Endodermal cell (in vitro differentiated cells): Measurements from ENCODE around the gene L1TD1. TPM values are rescaled to one million over a fixed set of nuclear protein-coding genes. Genes with fewer than 3 reads are reported as not detected.
A peak's percentile ranks its signal among the peaks of the same experiment; 100 is the strongest.

Source experiments
- DNase-seq: peaks from one replicate; pipeline ENCODE4 v3.0.0-alpha.2; 2017
- H3K27ac ChIP-seq: 2 replicates; pipeline ENCODE4 v1.5.1; 2013; ENCODE audit warnings: mild to moderate bottlenecking, low read depth, low read length, moderate library complexity
- H3K27me3 ChIP-seq: 2 replicates; pipeline ENCODE4 v1.6.1; 2013; ENCODE audit warnings: mild to moderate bottlenecking, low read length, moderate library complexity; ENCODE audit not compliant: insufficient read depth, control insufficient read depth, poor library complexity, severe bottlenecking
- H3K36me3 ChIP-seq: 2 replicates; pipeline ENCODE4 v1.7.0; 2013; ENCODE audit warnings: mild to moderate bottlenecking, low read length, moderate library complexity; ENCODE audit not compliant: control insufficient read depth, insufficient read depth
- H3K4me1 ChIP-seq: one replicate; pipeline ENCODE4 v1.7.0; 2013; ENCODE audit warnings: low read length; ENCODE audit not compliant: control insufficient read depth, insufficient read depth
- H3K4me3 ChIP-seq: 2 replicates; pipeline ENCODE4 v1.5.1; 2013; ENCODE audit warnings: mild to moderate bottlenecking, low read length, moderate library complexity
- H3K9ac ChIP-seq: 2 replicates; pipeline ENCODE4 v1.6.1; 2013; ENCODE audit warnings: mild to moderate bottlenecking, low read length, moderate library complexity; ENCODE audit not compliant: poor library complexity, severe bottlenecking; ENCODE audit errors: extremely low read depth
- H3K9me3 ChIP-seq: 2 replicates; pipeline ENCODE4 v1.6.1; 2013; ENCODE audit warnings: mild to moderate bottlenecking, low read length, moderate library complexity; ENCODE audit not compliant: control insufficient read depth
- H3K27ac Mint-ChIP-seq: 2 replicates; pipeline ENCODE4 v1.8.0; 2020; ENCODE audit warnings: mixed read lengths
- H3K27me3 Mint-ChIP-seq: 2 replicates; pipeline ENCODE4 v1.8.0; 2021; ENCODE audit warnings: mild to moderate bottlenecking, mixed read lengths; ENCODE audit not compliant: insufficient read depth
- H3K36me3 Mint-ChIP-seq: 2 replicates; pipeline ENCODE4 v1.8.0; 2020; ENCODE audit warnings: low read depth, mixed read lengths
- H3K4me1 Mint-ChIP-seq: 2 replicates; pipeline ENCODE4 v1.8.0; 2020; ENCODE audit warnings: mixed read lengths
- H3K4me3 Mint-ChIP-seq: 2 replicates; pipeline ENCODE4 v1.8.0; 2020; ENCODE audit warnings: mild to moderate bottlenecking, moderate library complexity, mixed read lengths
- H3K9me3 Mint-ChIP-seq: 2 replicates; pipeline ENCODE4 v1.8.0; 2020; ENCODE audit warnings: mild to moderate bottlenecking, mixed read lengths
- CTCF ChIP-seq: fragments of 200-600 bp; sonication (generic); conservative IDR thresholded peaks from 2 replicates; pipeline ENCODE4 v1.5.0; 2021; ENCODE audit warnings: antibody characterized with exemption, mild to moderate bottlenecking
- WGBS, 2 experiments: methylation state at CpG; one replicate each; pipeline versions ENCODE4 v1.1.5 to v1.1.7; 2013; ENCODE audit warnings: missing lambda C conversion rate in 2 of 2, mixed read lengths in 1 of 2; ENCODE audit not compliant: insufficient coverage in 1 of 2, insufficient read length in 1 of 2; 5-methylcytosine and 5-hydroxymethylcytosine counted together
- total RNA-seq, 2 donors: library from RNA; stranded (reverse); fragmentation: NEBNext Ultra II Directional in 1 of 2; extraction: Animal tissue kit (Norgen Biotek cat#: 25700) in 1 of 2; gene quantifications; 2 replicates in 1 of 2; 3 replicates in 1 of 2; pipeline ENCODE4 v1.2.1, GENCODE V29; 2021

L1TD1 gene
- total RNA-seq, 2 donors from 2014 or later, result 66.7 to 200 TPM

DNA sequence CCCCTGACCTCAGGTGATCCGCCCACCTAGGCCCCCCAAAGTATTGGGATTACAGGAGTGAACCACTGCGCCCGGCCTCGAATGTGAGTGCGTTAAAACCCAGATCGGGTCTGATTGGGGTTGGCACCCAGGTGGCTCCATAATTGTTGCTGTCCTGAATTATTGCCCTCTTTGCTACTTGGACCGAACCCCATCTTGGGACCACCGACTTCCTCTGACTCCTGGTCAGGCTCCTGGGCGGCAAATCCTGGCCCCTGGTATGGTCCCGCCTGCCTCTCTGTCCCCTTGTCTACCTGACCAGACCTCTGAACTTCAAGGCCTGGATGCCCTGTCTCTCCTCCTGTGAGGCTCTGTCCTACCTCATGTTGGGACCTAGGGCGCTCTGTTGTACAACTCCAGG is 32.8 kb downstream of the L1TD1 start:
- H3K36me3 ChIP-seq, result peaks cover 41% of the 10 kb centered on the region
- H3K4me1 Mint-ChIP-seq, result peaks cover 12% of the 10 kb centered on the region
- H3K27ac ChIP-seq, result no peak overlapping the region
- H3K4me3 Mint-ChIP-seq, result no peak overlapping the region
- H3K9ac ChIP-seq, result no peak overlapping the region
- H3K4me3 ChIP-seq, result no peak overlapping the region
- H3K36me3 Mint-ChIP-seq, result peaks cover 42% of the 10 kb centered on the region
- H3K27me3 Mint-ChIP-seq, result no peaks in the 10 kb centered on the region
- TF ChIP-seq CTCF, result no peak
- no peak overlapping the region for H3K27ac Mint-ChIP-seq
- DNase-seq, result peak; percentile 17
- no peaks in the 10 kb centered on the region for H3K27me3 ChIP-seq
- no peaks in the 10 kb centered on the region for H3K9me3 ChIP-seq
- 81 to 88% methylated on average over 10 to 11 of the region's 11 CpGs for WGBS, 2 experiments
- H3K9me3 Mint-ChIP-seq, result no peaks in the 10 kb centered on the region
- H3K4me1 ChIP-seq, result no peaks in the 10 kb centered on the region

DNA sequence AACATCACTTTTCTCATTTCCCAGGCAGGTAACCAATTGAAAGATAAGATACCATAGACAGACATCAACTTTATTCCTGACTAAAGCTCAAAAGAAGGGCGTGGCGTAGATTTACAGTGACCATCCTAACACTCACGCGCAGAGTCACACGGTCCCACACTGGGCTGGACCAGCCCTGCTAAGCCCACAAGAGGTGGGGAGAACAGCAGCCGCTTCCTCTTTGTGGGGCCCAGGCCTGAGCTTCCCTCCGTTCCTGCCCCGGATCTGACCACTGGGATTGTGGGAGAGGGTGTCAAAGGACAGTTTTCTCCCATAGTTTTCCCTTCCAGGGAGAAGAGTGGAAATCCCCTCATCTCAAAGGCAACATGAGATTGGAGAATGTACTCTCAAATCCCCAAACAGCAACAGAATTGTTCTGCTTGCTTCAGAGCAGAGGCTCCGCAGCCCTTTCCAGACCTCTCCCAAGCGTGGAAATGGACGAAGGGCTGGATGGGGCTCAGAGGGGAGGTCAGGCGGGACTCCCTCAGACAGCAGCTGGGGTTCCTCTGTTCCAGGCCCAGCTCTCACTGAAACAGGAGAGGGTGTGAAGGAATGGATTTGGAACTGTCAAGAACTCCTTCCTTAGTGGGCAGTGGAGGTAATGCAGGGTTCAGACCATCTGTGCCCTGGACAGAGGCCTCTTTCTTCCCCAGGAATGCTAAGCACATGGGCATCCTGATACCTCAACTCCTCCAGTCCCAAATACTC is 33.7 kb downstream of the L1TD1 start:
- no peaks in the 10 kb centered on the region for H3K9me3 Mint-ChIP-seq
- no peaks in the 10 kb centered on the region for H3K4me1 ChIP-seq
- H3K9ac ChIP-seq, result no peak overlapping the region
- no peaks in the 10 kb centered on the region for H3K9me3 ChIP-seq
- H3K27me3 ChIP-seq, result no peaks in the 10 kb centered on the region
- H3K4me3 ChIP-seq, result no peak overlapping the region
- peak; percentile 26 for TF ChIP-seq CTCF
- no peak overlapping the region for H3K27ac ChIP-seq
- no peak overlapping the region for H3K4me3 Mint-ChIP-seq
- H3K4me1 Mint-ChIP-seq, result peaks cover 12% of the 10 kb centered on the region
- DNase-seq, result peak; percentile 48
- H3K36me3 ChIP-seq, result peaks cover 41% of the 10 kb centered on the region
- 89 to 95% methylated on average over 5 to 12 of the region's 12 CpGs for WGBS, 2 experiments
- peak overlapping the region; percentile 90 for H3K27ac Mint-ChIP-seq
- H3K27me3 Mint-ChIP-seq, result no peaks in the 10 kb centered on the region
- peaks cover 40% of the 10 kb centered on the region for H3K36me3 Mint-ChIP-seq

GRCh38 chr1:62228883-62229187 is 34.2 kb downstream of the L1TD1 start:
- Histone ChIP-seq H3K27me3 (no peaks in the 10 kb centered on the region), H3K9me3 (no peaks in the 10 kb centered on the region), H3K36me3 (peaks cover 39% of the 10 kb centered on the region), H3K4me3 (no peak overlapping the region), H3K4me1 (no peaks in the 10 kb centered on the region), H3K27ac (peak overlapping the region; percentile 4), H3K9ac (no peak overlapping the region)
- WGBS, 2 experiments, result 88 to 93% methylated on average over 3 to 4 of the region's 4 CpGs
- H3K36me3 Mint-ChIP-seq, result peaks cover 39% of the 10 kb centered on the region
- H3K4me1 Mint-ChIP-seq, result peaks cover 12% of the 10 kb centered on the region
- no peaks in the 10 kb centered on the region for H3K9me3 Mint-ChIP-seq
- no peak for TF ChIP-seq CTCF
- H3K27me3 Mint-ChIP-seq, result no peaks in the 10 kb centered on the region
- peak; percentile 51 for DNase-seq
- H3K4me3 Mint-ChIP-seq, result no peak overlapping the region
- H3K27ac Mint-ChIP-seq, result peak overlapping the region; percentile 90
